Suprapubic skin (tissue), 4 donors: Measurements from ENCODE around the gene TTC28. TPM values are rescaled to one million over a fixed set of nuclear protein-coding genes. Genes with fewer than 3 reads are reported as not detected.

Experiments
- DNase-seq, 2 donors: peaks; one replicate each; pipeline ENCODE4 v3.0.0-alpha.2; 2019; ENCODE audit warnings: low spot score in 2 of 2
- H3K27ac ChIP-seq: fragments of 200-600 bp; sonication (generic); one replicate; pipeline ENCODE4 v1.5.1; 2019
- H3K27me3 ChIP-seq: fragments of 200-600 bp; sonication (generic); one replicate; pipeline ENCODE4 v1.5.1; 2019
- H3K36me3 ChIP-seq: fragments of 200-600 bp; sonication (generic); one replicate; pipeline ENCODE4 v1.5.1; 2019
- H3K4me1 ChIP-seq: fragments of 200-600 bp; sonication (generic); one replicate; pipeline ENCODE4 v1.5.1; 2019
- H3K4me3 ChIP-seq: fragments of 200-600 bp; sonication (generic); one replicate; pipeline ENCODE4 v1.5.1; 2019; ENCODE audit warnings: mild to moderate bottlenecking
- H3K9me3 ChIP-seq: fragments of 200-600 bp; sonication (generic); one replicate; pipeline ENCODE4 v1.5.1; 2019
- EP300 ChIP-seq: sonication (generic); formaldehyde crosslinking; IDR thresholded peaks from one replicate; pipeline ENCODE4 v1.6.1; 2017; ENCODE audit warnings: antibody characterized with exemption
- POLR2A ChIP-seq, 2 donors: fragments of 450-650 bp; IDR thresholded peaks; one replicate each; pipeline ENCODE4 v1.6.1; 2017; ENCODE audit warnings: antibody characterized with exemption in 2 of 2, mild to moderate bottlenecking in 2 of 2, moderate library complexity in 2 of 2
- POLR2AphosphoS5 ChIP-seq, 3 donors: sonication (generic); formaldehyde crosslinking; IDR thresholded peaks; one replicate each; pipeline ENCODE4 v1.6.1; 2017; ENCODE audit warnings: antibody characterized with exemption in 3 of 3
- WGBS: methylation state at CpG from one replicate; pipeline ENCODE4 v1.1.5; 2018; 5-methylcytosine and 5-hydroxymethylcytosine counted together
- total RNA-seq, 4 donors: library from RNA; depleted of rRNA; stranded (reverse); fragments of >200 nt; gene quantifications; one replicate each; pipeline ENCODE4 v1.1.0, GENCODE V29; 2016
- TF ChIP-seq, protein P1 (sequence below), 2 donors: fragments of 200-600 bp in 1 of 2; fragments of 450-650 bp in 1 of 2; sonication (generic) in 1 of 2; IDR thresholded peaks; one replicate each; pipeline ENCODE4 v1.5.1; 2016 to 2019; ENCODE audit warnings: antibody characterized with exemption in 2 of 2, mild to moderate bottlenecking in 1 of 2, moderate library complexity in 1 of 2

The TTC28 gene
- total RNA-seq, 4 donors from 2014 or later = 8.1 to 23.1 (median 11.7) TPM

DNA sequence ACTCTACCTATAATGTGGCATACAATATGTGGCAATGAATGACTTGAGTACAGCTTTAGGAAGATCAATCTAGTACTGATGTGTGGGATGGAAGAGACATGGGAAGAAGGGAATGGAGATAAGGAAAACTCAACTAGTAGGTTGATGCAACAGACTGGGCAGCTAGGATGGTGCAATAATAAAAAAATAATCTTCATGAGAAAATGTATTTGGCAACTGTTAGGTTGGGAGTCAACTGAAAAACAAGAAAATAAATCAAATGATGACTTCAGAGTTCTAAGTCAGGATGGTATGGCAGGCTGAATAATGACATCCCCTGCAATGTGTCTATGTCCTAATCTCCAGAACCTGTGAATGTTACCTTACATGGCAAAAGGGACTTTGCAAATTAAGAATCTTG is 523.8 kb downstream of the TTC28 start:
- peaks cover 5% of the 10 kb centered on the region for H3K4me1 ChIP-seq
- H3K27me3 ChIP-seq = no peaks in the 10 kb centered on the region
- H3K27ac ChIP-seq = no peak overlapping the region
- TF ChIP-seq, protein P1, sequence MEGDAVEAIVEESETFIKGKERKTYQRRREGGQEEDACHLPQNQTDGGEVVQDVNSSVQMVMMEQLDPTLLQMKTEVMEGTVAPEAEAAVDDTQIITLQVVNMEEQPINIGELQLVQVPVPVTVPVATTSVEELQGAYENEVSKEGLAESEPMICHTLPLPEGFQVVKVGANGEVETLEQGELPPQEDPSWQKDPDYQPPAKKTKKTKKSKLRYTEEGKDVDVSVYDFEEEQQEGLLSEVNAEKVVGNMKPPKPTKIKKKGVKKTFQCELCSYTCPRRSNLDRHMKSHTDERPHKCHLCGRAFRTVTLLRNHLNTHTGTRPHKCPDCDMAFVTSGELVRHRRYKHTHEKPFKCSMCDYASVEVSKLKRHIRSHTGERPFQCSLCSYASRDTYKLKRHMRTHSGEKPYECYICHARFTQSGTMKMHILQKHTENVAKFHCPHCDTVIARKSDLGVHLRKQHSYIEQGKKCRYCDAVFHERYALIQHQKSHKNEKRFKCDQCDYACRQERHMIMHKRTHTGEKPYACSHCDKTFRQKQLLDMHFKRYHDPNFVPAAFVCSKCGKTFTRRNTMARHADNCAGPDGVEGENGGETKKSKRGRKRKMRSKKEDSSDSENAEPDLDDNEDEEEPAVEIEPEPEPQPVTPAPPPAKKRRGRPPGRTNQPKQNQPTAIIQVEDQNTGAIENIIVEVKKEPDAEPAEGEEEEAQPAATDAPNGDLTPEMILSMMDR (IDR thresholded peaks at IDR 0.05) = no peak
- TF ChIP-seq POLR2AphosphoS5 (IDR thresholded peaks at IDR 0.05) (no peak), EP300 (no peak), POLR2A (IDR thresholded peaks at IDR 0.05) (no peak)
- H3K36me3 ChIP-seq = no peaks in the 10 kb centered on the region
- no peak for DNase-seq
- no peak overlapping the region for H3K4me3 ChIP-seq
- peaks cover 5% of the 10 kb centered on the region for H3K9me3 ChIP-seq

DNA sequence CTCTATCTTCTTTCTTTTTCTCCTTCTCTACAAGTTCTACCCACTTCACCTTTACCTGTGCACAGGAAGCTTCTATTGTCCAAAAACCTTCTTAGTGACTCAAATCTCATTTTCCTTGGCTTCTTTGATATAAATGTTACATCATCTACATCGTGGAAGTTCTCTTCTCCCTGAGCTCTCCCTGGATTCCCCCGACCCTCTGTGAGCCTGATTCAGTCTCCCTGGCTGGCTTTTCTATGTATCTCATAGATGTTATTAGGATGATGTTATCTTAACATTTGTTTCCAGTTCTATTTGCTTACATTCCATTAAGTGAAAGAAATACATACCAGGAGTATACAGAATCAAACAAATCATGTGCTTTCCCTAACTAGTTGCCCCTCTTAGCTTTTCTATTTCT is 524.8 kb downstream of the TTC28 start:
- Histone ChIP-seq H3K4me1 (peaks cover 7% of the 10 kb centered on the region), H3K27me3 (no peaks in the 10 kb centered on the region), H3K4me3 (no peak overlapping the region), H3K36me3 (no peaks in the 10 kb centered on the region), H3K27ac (no peak overlapping the region), H3K9me3 (peaks cover 5% of the 10 kb centered on the region)
- TF ChIP-seq EP300 = no peak
- no peak for TF ChIP-seq POLR2A (IDR thresholded peaks at IDR 0.05)
- TF ChIP-seq, protein P1 (IDR thresholded peaks at IDR 0.05) = no peak
- TF ChIP-seq POLR2AphosphoS5 (IDR thresholded peaks at IDR 0.05) = no peak
- DNase-seq = no peak
- WGBS = 77% methylated on average over 2 of the region's 2 CpGs

DNA sequence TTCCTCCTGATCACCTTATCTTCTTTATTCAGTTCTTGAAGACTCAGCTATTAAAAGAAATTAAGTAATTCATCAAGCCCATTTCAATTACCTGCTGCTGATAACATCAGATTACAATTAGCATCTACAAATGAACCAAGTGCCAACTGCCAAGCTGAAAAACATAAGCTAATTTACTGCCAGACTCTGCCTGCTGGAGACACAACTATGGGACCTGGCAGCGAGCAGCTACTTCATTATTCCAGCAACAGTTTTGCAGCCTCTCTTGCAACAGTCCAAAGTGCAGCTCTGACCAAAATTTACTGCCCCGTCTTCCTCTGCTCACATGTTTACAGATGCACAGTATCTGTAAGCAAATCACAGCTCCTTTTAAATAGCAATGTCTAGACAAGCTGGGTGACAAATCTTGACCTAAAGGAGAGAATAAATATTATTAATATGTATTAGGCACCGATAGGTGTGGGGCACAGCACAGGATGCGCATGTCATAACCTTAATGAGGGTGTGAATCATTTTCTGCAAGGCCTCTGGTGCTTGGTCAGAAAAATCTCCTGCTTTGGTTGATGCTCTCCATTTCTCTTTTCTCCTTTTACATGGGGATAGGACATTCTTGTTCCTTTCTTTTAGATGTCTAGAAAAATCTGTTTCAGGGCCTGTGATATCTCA is 528.4 kb downstream of the TTC28 start:
- TF ChIP-seq POLR2AphosphoS5 (IDR thresholded peaks at IDR 0.05) = no peak
- TF ChIP-seq, protein P1 (IDR thresholded peaks at IDR 0.05) = no peak
- TF ChIP-seq EP300 = no peak
- TF ChIP-seq POLR2A (IDR thresholded peaks at IDR 0.05) = no peak
- no peak overlapping the region for H3K27ac ChIP-seq
- H3K27me3 ChIP-seq = no peaks in the 10 kb centered on the region
- WGBS = 52% methylated on average over 4 of the region's 4 CpGs
- peaks cover 7% of the 10 kb centered on the region for H3K4me1 ChIP-seq
- H3K9me3 ChIP-seq = no peaks in the 10 kb centered on the region
- H3K4me3 ChIP-seq = no peak overlapping the region
- DNase-seq = no peak
- H3K36me3 ChIP-seq = no peaks in the 10 kb centered on the region

DNA sequence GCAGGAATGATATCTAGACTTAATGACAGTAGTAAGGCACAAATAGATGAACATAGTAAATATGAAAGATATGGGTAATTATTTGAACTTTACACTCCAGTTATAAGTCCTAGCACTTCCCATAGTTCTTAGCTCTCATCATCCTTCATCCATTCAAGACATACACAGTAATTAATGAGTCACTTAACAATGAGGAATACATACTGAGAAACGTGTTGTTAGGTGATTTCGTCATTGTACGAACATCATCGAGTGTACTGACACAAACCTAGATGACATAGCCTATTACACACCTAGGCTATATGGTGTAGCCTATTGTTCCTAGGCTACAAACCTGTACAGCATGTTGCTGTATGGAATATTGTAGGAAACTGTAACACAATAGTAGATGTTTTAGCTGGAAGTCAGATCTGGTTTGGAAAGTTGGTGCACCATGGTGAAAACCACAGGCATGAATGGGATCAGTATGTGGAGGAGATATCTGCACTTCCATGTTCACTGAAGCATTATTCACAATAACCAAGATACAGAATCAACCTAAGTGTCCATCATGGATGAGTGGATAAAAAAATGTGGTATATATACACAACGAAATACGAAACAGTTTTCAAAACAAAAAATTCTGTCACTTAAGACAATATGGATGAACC is 530.7 kb downstream of the TTC28 start:
- Histone ChIP-seq H3K4me3 (no peak overlapping the region), H3K27ac (no peak overlapping the region), H3K36me3 (no peaks in the 10 kb centered on the region), H3K4me1 (peaks cover 13% of the 10 kb centered on the region), H3K27me3 (no peaks in the 10 kb centered on the region), H3K9me3 (no peaks in the 10 kb centered on the region)
- no peak for TF ChIP-seq POLR2A (IDR thresholded peaks at IDR 0.05)
- TF ChIP-seq EP300 = no peak
- TF ChIP-seq, protein P1 (IDR thresholded peaks at IDR 0.05) = no peak
- no peak for DNase-seq
- 94% methylated on average over 6 of the region's 6 CpGs for WGBS

DNA sequence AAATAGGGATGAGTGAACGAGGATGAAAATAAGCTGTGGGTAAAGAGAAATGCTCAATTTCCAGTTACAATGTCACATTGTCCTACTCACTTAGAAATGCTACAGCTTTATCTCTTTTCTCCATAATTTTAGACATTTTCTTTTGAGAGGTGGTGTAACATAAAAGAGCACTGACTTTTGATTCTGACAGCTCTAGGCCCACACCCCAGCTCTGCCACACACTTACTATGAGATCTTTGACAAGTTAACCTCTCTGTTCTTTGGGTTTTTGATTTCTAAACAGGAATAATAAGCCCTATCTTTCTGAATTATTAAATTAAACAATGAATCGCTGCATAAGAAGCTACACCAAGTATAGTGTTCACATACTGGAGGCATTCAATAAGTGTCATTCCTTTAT is 532.2 kb downstream of the TTC28 start:
- 82% methylated on average over 2 of the region's 2 CpGs for WGBS
- Histone ChIP-seq H3K27me3 (no peaks in the 10 kb centered on the region), H3K4me3 (no peak overlapping the region), H3K4me1 (peaks cover 26% of the 10 kb centered on the region), H3K9me3 (no peaks in the 10 kb centered on the region), H3K27ac (no peak overlapping the region), H3K36me3 (no peaks in the 10 kb centered on the region)
- TF ChIP-seq, protein P1 (IDR thresholded peaks at IDR 0.05) = no peak
- TF ChIP-seq POLR2AphosphoS5 (IDR thresholded peaks at IDR 0.05) (no peak), POLR2A (IDR thresholded peaks at IDR 0.05) (no peak), EP300 (no peak)
- DNase-seq = no peak
